Astrocyte of the cerebellum (primary cell): Measurements from ENCODE around the gene DYTN.

Experiments used
- DNase-seq: peaks from one replicate; pipeline ENCODE4 v3.0.0-alpha.2; 2011; ENCODE audit warnings: low read depth
- H3K4me3 ChIP-seq: 2 replicates; pipeline ENCODE4 v1.5.1; 2011; ENCODE audit warnings: mild to moderate bottlenecking, low read depth, low read length, moderate library complexity
- in situ Hi-C: cut with HindIII; loops from 2 replicates; pipeline ENCODE4 v1.10.0; 2017; ENCODE audit warnings: low sequenced_read_pairs
- TF ChIP-seq, protein P1 (sequence below): IDR thresholded peaks from 2 replicates; pipeline ENCODE4 v1.5.1; 2012; ENCODE audit warnings: low read length, low read depth, moderate library complexity, mild to moderate bottlenecking; ENCODE audit errors: missing control alignments

DYTN gene

GRCh38 chr2:206688453-206688852, 29.7 kb downstream of the DYTN start:
- H3K4me3 ChIP-seq, result no peak overlapping the region
- in situ Hi-C loops, result loop anchor here (5.0 kb wide), 1 partner anchor 84 kb away; no protein-coding TSS in a partner anchor
- TF ChIP-seq, protein P1, sequence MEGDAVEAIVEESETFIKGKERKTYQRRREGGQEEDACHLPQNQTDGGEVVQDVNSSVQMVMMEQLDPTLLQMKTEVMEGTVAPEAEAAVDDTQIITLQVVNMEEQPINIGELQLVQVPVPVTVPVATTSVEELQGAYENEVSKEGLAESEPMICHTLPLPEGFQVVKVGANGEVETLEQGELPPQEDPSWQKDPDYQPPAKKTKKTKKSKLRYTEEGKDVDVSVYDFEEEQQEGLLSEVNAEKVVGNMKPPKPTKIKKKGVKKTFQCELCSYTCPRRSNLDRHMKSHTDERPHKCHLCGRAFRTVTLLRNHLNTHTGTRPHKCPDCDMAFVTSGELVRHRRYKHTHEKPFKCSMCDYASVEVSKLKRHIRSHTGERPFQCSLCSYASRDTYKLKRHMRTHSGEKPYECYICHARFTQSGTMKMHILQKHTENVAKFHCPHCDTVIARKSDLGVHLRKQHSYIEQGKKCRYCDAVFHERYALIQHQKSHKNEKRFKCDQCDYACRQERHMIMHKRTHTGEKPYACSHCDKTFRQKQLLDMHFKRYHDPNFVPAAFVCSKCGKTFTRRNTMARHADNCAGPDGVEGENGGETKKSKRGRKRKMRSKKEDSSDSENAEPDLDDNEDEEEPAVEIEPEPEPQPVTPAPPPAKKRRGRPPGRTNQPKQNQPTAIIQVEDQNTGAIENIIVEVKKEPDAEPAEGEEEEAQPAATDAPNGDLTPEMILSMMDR, result no peak
- DNase-seq, result no peak

- no peak overlapping the region for H3K4me3 ChIP-seq
- DNase-seq, result no peak
- TF ChIP-seq, protein P1, result no peak
- in situ Hi-C loops, result no loop called here
Observed at GRCh38 chr2:206683546-206683945, 34.6 kb downstream of the DYTN start.

DNA sequence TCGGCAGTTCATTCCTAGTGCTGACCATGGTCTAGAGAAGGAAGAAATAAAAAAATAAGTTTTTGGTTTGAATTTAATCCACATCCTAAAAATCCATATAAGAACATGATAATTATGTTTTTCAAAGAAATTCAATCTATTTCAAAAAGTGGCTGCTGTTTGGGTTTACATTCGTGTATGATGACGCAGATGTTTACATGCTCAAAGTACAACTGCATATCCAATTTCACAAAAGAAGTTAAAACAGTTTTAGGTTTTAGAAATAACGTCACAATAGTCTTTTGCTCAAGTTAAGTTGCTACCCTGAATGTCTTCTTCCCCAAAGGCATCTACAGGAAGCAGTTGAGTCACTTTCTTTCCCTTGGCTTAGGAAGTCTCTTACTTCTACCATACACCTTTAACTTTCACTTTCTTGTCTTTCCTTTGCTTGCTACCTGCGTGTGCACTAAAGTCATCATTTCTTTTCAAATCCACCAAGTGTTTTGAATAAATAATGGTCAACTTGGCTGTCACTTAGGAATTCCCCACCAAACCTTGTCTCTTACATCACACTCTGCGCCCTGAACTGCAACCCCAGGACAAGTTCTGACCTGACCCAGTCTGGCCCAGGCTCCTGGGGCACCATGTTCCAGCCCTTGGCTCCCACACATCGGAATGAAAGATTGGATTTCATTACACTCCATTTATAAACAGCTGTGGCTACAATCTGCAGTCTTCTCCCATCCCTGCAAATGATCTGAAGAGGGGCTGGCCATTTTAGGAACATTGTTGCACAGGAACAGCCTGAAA, 47.5 kb downstream of the DYTN start:
- in situ Hi-C loops, result no loop called here
- H3K4me3 ChIP-seq, result no peak overlapping the region
- TF ChIP-seq, protein P1, result no peak
- DNase-seq, result no peak

DNA sequence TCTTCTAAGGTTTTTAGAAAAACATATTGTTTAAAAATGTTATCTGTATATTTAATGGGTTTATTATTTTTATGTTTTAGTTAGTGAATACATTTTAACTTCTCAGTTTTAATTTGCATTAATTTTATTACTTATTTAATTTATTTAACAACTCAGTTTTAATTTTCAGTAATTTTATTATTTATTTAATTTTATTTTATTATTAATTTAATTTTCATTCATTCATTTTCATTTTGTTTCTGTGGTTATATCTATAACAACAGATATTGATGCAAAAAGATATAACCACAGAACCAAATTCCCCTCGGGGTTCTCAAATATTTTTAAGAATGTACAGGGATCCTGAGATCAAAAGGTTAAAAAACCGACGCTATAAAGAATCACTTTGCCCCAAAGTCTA, 52.9 kb downstream of the DYTN start:
- in situ Hi-C loops, result no loop called here
- DNase-seq, result no peak
- H3K4me3 ChIP-seq, result no peak overlapping the region
- TF ChIP-seq, protein P1, result no peak

DNA sequence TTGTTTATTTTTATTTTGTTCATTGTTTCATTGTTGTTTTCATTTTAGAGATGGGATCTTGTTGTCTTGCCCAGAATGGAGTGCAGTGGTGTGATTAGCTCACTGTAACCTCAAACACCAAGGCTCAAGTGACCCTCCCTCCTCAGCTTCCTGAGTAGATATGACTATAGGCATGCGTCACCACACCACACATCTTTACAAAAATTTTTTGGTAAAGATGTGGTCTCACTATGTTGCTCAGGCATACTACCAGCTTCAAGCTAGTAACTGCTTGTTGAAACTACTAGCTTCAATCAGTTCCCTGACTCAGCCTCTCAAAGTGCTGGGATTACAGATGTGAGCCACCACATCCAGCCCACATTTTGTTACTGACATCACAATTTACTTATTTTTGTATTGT, 61.1 kb downstream of the DYTN start:
- TF ChIP-seq, protein P1, result no peak
- H3K4me3 ChIP-seq, result no peak overlapping the region
- no peak for DNase-seq
- in situ Hi-C loops, result no loop called here

- no peak overlapping the region for H3K4me3 ChIP-seq
- in situ Hi-C loops, result no loop called here
- no peak for DNase-seq
- TF ChIP-seq, protein P1, result no peak
Observed at GRCh38 chr2:206647985-206648384, 70.2 kb downstream of the DYTN start.
